Liver (tissue), 9 donors: ENCODE results near the gene UPK3A. TPM values are rescaled to one million over a fixed set of nuclear protein-coding genes. Genes with fewer than 3 reads are reported as not detected.

ENCODE experiments used
- DNase-seq: peaks from one replicate; pipeline ENCODE4 v3.0.0-alpha.2; 2017; ENCODE audit warnings: low spot score
- H3K27ac ChIP-seq, 2 donors: one replicate each; pipeline ENCODE4 v1.7.0; 2013; ENCODE audit warnings: inconsistent platforms in 2 of 2, low read length in 2 of 2, control low read depth in 1 of 2, low read depth in 1 of 2, mild to moderate bottlenecking in 1 of 2
- H3K27me3 ChIP-seq, 4 donors: one replicate each; pipeline versions ENCODE4 v1.6.1 to v1.7.0; 2013; ENCODE audit warnings: low read length in 3 of 4, inconsistent platforms in 1 of 4, mild to moderate bottlenecking in 1 of 4, moderate library complexity in 1 of 4; ENCODE audit not compliant: control insufficient read depth in 4 of 4, insufficient read depth in 4 of 4
- H3K36me3 ChIP-seq, 4 donors: one replicate each; pipeline versions ENCODE4 v1.6.1 to v1.7.0; 2013; ENCODE audit warnings: low read length in 3 of 4, mild to moderate bottlenecking in 3 of 4, low read depth in 1 of 4, moderate library complexity in 1 of 4; ENCODE audit not compliant: control insufficient read depth in 4 of 4, insufficient read depth in 3 of 4
- H3K4me1 ChIP-seq, 4 donors: one replicate each; pipeline versions ENCODE4 v1.6.1 to v1.7.0; 2013; ENCODE audit warnings: low read length in 3 of 4, mild to moderate bottlenecking in 3 of 4, moderate library complexity in 1 of 4; ENCODE audit not compliant: control insufficient read depth in 4 of 4, insufficient read depth in 4 of 4
- H3K4me3 ChIP-seq, 3 donors: one replicate each; pipeline versions ENCODE4 v1.6.1 to v1.7.0; 2013; ENCODE audit warnings: low read length in 3 of 3, control low read depth in 1 of 3, low read depth in 1 of 3, mild to moderate bottlenecking in 1 of 3
- H3K9ac ChIP-seq, 2 donors: one replicate each; pipeline ENCODE4 v1.7.0; 2013; ENCODE audit warnings: low read length in 2 of 2, mild to moderate bottlenecking in 2 of 2, moderate library complexity in 2 of 2, control low read depth in 1 of 2, low read depth in 1 of 2
- H3K9me3 ChIP-seq, 4 donors: one replicate each; pipeline versions ENCODE4 v1.6.1 to v1.7.0; 2013; ENCODE audit warnings: low read length in 3 of 4; ENCODE audit not compliant: control insufficient read depth in 4 of 4
- ATF3 ChIP-seq: IDR thresholded peaks from 2 replicates; pipeline ENCODE4 v1.6.1; 2016; ENCODE audit warnings: antibody characterized with exemption
- CTCF ChIP-seq: fragments of 150-350 bp; IDR thresholded peaks from 2 replicates; pipeline ENCODE4 v1.5.1; 2017; ENCODE audit warnings: improper control_type of control experiment, low read depth, low read length; ENCODE audit not compliant: missing input control
- EGR1 ChIP-seq, 2 donors: IDR thresholded peaks; 2 replicates each; pipeline ENCODE4 v1.6.1; 2016 to 2018; ENCODE audit warnings: antibody characterized with exemption in 2 of 2, low read depth in 2 of 2
- FOXA1 ChIP-seq: IDR thresholded peaks from 2 replicates; pipeline ENCODE4 v1.6.1; 2016; ENCODE audit warnings: antibody characterized with exemption
- FOXA2 ChIP-seq: IDR thresholded peaks from 2 replicates; pipeline ENCODE4 v1.6.1; 2016; ENCODE audit warnings: antibody characterized with exemption
- GABPA ChIP-seq, 2 donors: IDR thresholded peaks in 1 of 2; conservative IDR thresholded peaks in 1 of 2; 2 replicates each; pipeline ENCODE4 v1.6.1; 2016; ENCODE audit warnings: antibody characterized with exemption in 2 of 2, mild to moderate bottlenecking in 1 of 2, moderate library complexity in 1 of 2
- HNF4A ChIP-seq, 2 donors: conservative IDR thresholded peaks; 2 replicates each; pipeline ENCODE4 v1.6.1; 2016; ENCODE audit warnings: antibody characterized with exemption in 2 of 2, mild to moderate bottlenecking in 2 of 2
- HNF4G ChIP-seq: IDR thresholded peaks from 2 replicates; pipeline ENCODE4 v1.6.1; 2016; ENCODE audit warnings: antibody characterized with exemption
- JUND ChIP-seq, 2 donors: IDR thresholded peaks; 2 replicates each; pipeline ENCODE4 v1.6.1; 2016; ENCODE audit warnings: antibody characterized with exemption in 2 of 2
- MAX ChIP-seq: IDR thresholded peaks from 2 replicates; pipeline ENCODE4 v1.6.1; 2016; ENCODE audit warnings: antibody characterized with exemption
- NR2F2 ChIP-seq: IDR thresholded peaks from 2 replicates; pipeline ENCODE4 v1.6.1; 2016; ENCODE audit warnings: antibody characterized with exemption
- RXRA ChIP-seq, 2 donors: IDR thresholded peaks; 2 replicates each; pipeline ENCODE4 v1.6.1; 2017 to 2018; ENCODE audit warnings: antibody characterized with exemption in 2 of 2, mild to moderate bottlenecking in 1 of 2
- SP1 ChIP-seq: IDR thresholded peaks from 2 replicates; pipeline ENCODE4 v1.6.1; 2018; ENCODE audit warnings: antibody characterized with exemption, mild to moderate bottlenecking
- TAF1 ChIP-seq: conservative IDR thresholded peaks from 2 replicates; pipeline ENCODE4 v1.6.1; 2016; ENCODE audit warnings: antibody characterized with exemption, mild to moderate bottlenecking
- YY1 ChIP-seq: IDR thresholded peaks from 2 replicates; pipeline ENCODE4 v1.6.1; 2016; ENCODE audit warnings: antibody characterized with exemption, mild to moderate bottlenecking
- WGBS: extraction: QIAGEN DNeasy Blood & Tissue Kit; methylation state at CpG from one replicate; pipeline ENCODE4 v1.1.7; 2013; 5-methylcytosine and 5-hydroxymethylcytosine counted together
- polyA plus RNA-seq, 2 donors: library from polyadenylated mRNA; stranded (reverse) in 1 of 2; unstranded in 1 of 2; fragments of 200-250 nt in 1 of 2; fragments of >200 nt in 1 of 2; fragmentation: Nextera tagmentation in 1 of 2; extraction: Ambion mirVana in 1 of 2; gene quantifications; one replicate each; pipeline versions ENCODE4 v1.2.1 to v1.2.3, GENCODE V29; 2013 to 2015
- total RNA-seq, 2 donors: library from RNA; depleted of rRNA; stranded (reverse); fragments of >200 nt; gene quantifications; one replicate each; pipeline ENCODE4 v1.2.3, GENCODE V29; 2014
- TF ChIP-seq, protein P1 (sequence below): IDR thresholded peaks from 2 replicates; pipeline ENCODE4 v1.6.1; 2016; ENCODE audit warnings: antibody characterized with exemption
- donor health status: healthy.
- donor health status: healthy.
- donor health status: healthy.
- donor health status: healthy.
- donor health status: healthy.

Gene UPK3A
- total and polyA plus RNA-seq, 4 donors = 0.42 TPM; not detected in 3

- no peak overlapping the region for H3K9ac ChIP-seq
- no peaks in the 10 kb centered on the region for H3K36me3 ChIP-seq
- TF ChIP-seq FOXA2 = no peak
- TF ChIP-seq CTCF = no peak
- TF ChIP-seq, protein P1, sequence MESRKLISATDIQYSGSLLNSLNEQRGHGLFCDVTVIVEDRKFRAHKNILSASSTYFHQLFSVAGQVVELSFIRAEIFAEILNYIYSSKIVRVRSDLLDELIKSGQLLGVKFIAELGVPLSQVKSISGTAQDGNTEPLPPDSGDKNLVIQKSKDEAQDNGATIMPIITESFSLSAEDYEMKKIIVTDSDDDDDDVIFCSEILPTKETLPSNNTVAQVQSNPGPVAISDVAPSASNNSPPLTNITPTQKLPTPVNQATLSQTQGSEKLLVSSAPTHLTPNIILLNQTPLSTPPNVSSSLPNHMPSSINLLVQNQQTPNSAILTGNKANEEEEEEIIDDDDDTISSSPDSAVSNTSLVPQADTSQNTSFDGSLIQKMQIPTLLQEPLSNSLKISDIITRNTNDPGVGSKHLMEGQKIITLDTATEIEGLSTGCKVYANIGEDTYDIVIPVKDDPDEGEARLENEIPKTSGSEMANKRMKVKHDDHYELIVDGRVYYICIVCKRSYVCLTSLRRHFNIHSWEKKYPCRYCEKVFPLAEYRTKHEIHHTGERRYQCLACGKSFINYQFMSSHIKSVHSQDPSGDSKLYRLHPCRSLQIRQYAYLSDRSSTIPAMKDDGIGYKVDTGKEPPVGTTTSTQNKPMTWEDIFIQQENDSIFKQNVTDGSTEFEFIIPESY = no peak
- no peak for TF ChIP-seq EGR1 (IDR thresholded peaks at IDR 0.05; ENCODE audit: low read depth in 2 of 2)
- TF ChIP-seq YY1 = no peak
- no peak for TF ChIP-seq TAF1
- TF ChIP-seq RXRA (IDR thresholded peaks at IDR 0.05) = no peak
- TF ChIP-seq GABPA (IDR thresholded peaks at IDR 0.05 in 1 of 2, conservative IDR thresholded peaks at IDR 0.05 in 1 of 2) = no peak
- TF ChIP-seq FOXA1 = no peak
- no peak for TF ChIP-seq ATF3
- no peak for TF ChIP-seq JUND (IDR thresholded peaks at IDR 0.05)
- TF ChIP-seq HNF4A (conservative IDR thresholded peaks at IDR 0.05) = no peak
- no peak for TF ChIP-seq MAX
- no peak for TF ChIP-seq HNF4G
- H3K4me3 ChIP-seq = no peak overlapping the region
- no peak overlapping the region for H3K27ac ChIP-seq
- H3K4me1 ChIP-seq = peaks cover 0 to 6% (median 2%) of the 10 kb centered on the region in 4 donors
- no peak for DNase-seq
- no peaks in the 10 kb centered on the region for H3K9me3 ChIP-seq
- 94% methylated on average over 6 of the region's 6 CpGs for WGBS
- H3K27me3 ChIP-seq = no peaks in the 10 kb centered on the region
These were observed 20.2 kb downstream of the UPK3A start for GRCh38 chr22:45304971-45305370.

GRCh38 chr22:45305456-45306075 lies 20.8 kb downstream of the UPK3A start:
- DNase-seq = no peak
- Histone ChIP-seq H3K4me3 (no peak overlapping the region), H3K36me3 (no peaks in the 10 kb centered on the region), H3K27me3 (no peaks in the 10 kb centered on the region), H3K4me1 (peaks cover 0 to 9% (median 3%) of the 10 kb centered on the region in 4 donors), H3K9me3 (no peaks in the 10 kb centered on the region), H3K27ac (no peak overlapping the region), H3K9ac (no peak overlapping the region)
- TF ChIP-seq SP1 (no peak), RXRA (IDR thresholded peaks at IDR 0.05) (no peak), HNF4A (conservative IDR thresholded peaks at IDR 0.05) (no peak), HNF4G (no peak), NR2F2 (no peak)
- 77% methylated on average over 6 of the region's 6 CpGs for WGBS
